ENCODE measurements around the gene SORBS1. TPM values are rescaled to one million over a fixed set of nuclear protein-coding genes. Genes with fewer than 3 reads are reported as not detected.

The SORBS1 gene
- total and polyA plus RNA-seq, 2 donors (not counting 1 experiment from before 2014, with no cell fraction given) = 0.21 to 1.5 TPM

DNA sequence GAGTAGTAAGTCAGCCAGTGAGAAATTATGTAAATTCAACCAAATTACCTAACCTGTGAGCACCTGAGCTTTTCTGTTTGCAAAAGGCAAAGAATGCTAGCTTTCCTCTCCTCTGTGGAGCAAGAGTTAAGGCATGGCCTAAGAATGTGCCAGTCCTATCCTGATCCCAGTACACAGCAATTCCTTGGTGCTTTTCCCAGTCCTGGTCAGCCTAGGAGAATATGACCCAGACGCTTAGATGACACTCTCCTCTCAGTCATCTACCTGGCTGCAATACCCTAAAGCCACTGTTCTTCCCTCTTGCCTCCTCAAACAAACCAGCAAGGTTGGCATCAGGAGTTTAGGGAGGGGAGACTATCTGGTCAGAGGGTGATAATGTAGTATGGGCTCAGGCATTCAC lies 274.5 kb downstream of the SORBS1 start:
- TF ChIP-seq EZH2 (IDR thresholded peaks at IDR 0.05; ENCODE audit: borderline replicate concordance, insufficient read depth, low read depth, low read length, poor library complexity, severe bottlenecking) = no peak
- TF ChIP-seq, protein P1, sequence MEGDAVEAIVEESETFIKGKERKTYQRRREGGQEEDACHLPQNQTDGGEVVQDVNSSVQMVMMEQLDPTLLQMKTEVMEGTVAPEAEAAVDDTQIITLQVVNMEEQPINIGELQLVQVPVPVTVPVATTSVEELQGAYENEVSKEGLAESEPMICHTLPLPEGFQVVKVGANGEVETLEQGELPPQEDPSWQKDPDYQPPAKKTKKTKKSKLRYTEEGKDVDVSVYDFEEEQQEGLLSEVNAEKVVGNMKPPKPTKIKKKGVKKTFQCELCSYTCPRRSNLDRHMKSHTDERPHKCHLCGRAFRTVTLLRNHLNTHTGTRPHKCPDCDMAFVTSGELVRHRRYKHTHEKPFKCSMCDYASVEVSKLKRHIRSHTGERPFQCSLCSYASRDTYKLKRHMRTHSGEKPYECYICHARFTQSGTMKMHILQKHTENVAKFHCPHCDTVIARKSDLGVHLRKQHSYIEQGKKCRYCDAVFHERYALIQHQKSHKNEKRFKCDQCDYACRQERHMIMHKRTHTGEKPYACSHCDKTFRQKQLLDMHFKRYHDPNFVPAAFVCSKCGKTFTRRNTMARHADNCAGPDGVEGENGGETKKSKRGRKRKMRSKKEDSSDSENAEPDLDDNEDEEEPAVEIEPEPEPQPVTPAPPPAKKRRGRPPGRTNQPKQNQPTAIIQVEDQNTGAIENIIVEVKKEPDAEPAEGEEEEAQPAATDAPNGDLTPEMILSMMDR (IDR thresholded peaks at IDR 0.05) = no peak
- H3K27ac ChIP-seq (ENCODE audit: low read length in 2 of 2) = no peak overlapping the region
- no peaks in the 10 kb centered on the region for H3K27me3 ChIP-seq (replicated peaks in 1 of 4; ENCODE audit: control extremely low read depth in 1 of 4, control insufficient read depth in 3 of 4, insufficient read depth in 4 of 4, low read length in 3 of 4)
- H3K9me3 ChIP-seq (ENCODE audit: control extremely low read depth in 1 of 3, control insufficient read depth in 2 of 3, insufficient read depth in 1 of 3, low read length in 2 of 3) = no peaks in the 10 kb centered on the region
- H3K27me3 Mint-ChIP-seq = no peaks in the 10 kb centered on the region
- H4K20me1 ChIP-seq (ENCODE audit: control insufficient read depth, insufficient read depth, low read length, poor library complexity, severe bottlenecking) = peaks cover 43% of the 10 kb centered on the region
- no peak overlapping the region for H3K4me3 Mint-ChIP-seq
- no peaks in the 10 kb centered on the region for H3K9me3 Mint-ChIP-seq (ENCODE audit: insufficient read depth)
- POLR2A ChIA-PET = no interaction called here
- peaks cover 79% of the 10 kb centered on the region for H3K4me1 Mint-ChIP-seq
- CTCF ChIA-PET = interaction anchor here (1.2 to 6.3 kb wide), 4 partner anchors 40 to 79 kb away, joined by 3 to 40 read pairs (median 20); no protein-coding TSS in a partner anchor
- H3K4me1 ChIP-seq (ENCODE audit: control insufficient read depth in 2 of 2, insufficient read depth in 2 of 2, low read length in 2 of 2) = peaks cover 59% of the 10 kb centered on the region in 2 donors
- WGBS (ENCODE audit: insufficient coverage) = 80% methylated on average over 1 of the region's 1 CpG
- no peak for ATAC-seq (ENCODE audit: low read depth)
- H3K27ac Mint-ChIP-seq = peak overlapping the region; percentile 5
- peaks cover 0 to 11% of the 10 kb centered on the region in 2 experiments for H3K36me3 ChIP-seq (replicated peaks in 1 of 2; ENCODE audit: control extremely low read depth in 1 of 2, control insufficient read depth in 1 of 2, extremely low read depth in 1 of 2, insufficient read depth in 2 of 2, low read length in 1 of 2)
- peaks cover 98% of the 10 kb centered on the region for H3K79me2 ChIP-seq (ENCODE audit: control insufficient read depth, insufficient read depth, low read length)
- intact Hi-C loops (cut with micrococcal nuclease) = no loop called here
- H2AFZ ChIP-seq (ENCODE audit: insufficient read depth, low read depth, low read length, poor library complexity, severe bottlenecking) = no peak overlapping the region
- H3K4me3 ChIP-seq (ENCODE audit: control extremely low read depth in 1 of 5, extremely low read depth in 1 of 5, insufficient read depth in 1 of 5, low read depth in 2 of 5, low read length in 4 of 5) = no peak overlapping the region
- H3K4me2 ChIP-seq (replicated peaks; ENCODE audit: low read depth, low read length, poor library complexity, severe bottlenecking) = no peak overlapping the region
- DNase-seq = no peak
- H3K9ac ChIP-seq (ENCODE audit: low read length) = no peak overlapping the region

DNA sequence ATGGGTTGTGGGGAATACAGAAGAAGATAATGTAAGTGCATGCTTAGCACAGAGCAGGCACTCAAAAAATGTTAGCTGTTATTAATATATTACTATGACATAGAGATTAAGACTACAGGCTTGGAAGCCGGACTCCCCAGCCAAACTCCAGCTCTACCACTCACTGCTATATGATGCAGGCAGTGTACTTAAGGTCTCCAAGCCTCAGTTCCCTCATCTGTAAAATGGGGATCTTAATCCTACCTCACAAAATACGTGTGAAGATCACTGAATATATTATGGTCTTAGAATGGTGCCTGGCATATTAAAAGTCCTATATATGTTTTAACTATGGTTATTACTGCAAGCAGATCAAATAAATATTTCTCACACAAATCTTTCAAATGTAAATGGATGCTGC lies 275.6 kb downstream of the SORBS1 start:
- CTCF ChIA-PET = interaction anchor here (1.4 to 6.3 kb wide), 4 partner anchors 11 to 80 kb away, joined by 3 to 40 read pairs (median 20); no protein-coding TSS in a partner anchor
- Mint-ChIP-seq H3K4me1 (peaks cover 82% of the 10 kb centered on the region), H3K4me3 (no peak overlapping the region), H3K27me3 (no peaks in the 10 kb centered on the region), H3K9me3 (ENCODE audit: insufficient read depth) (no peaks in the 10 kb centered on the region), H3K27ac (peak overlapping the region; percentile 23)
- no peak for ATAC-seq (ENCODE audit: low read depth)
- Histone ChIP-seq H4K20me1 (ENCODE audit: control insufficient read depth, insufficient read depth, low read length, poor library complexity, severe bottlenecking) (peaks cover 54% of the 10 kb centered on the region), H3K9me3 (ENCODE audit: control extremely low read depth in 1 of 3, control insufficient read depth in 2 of 3, insufficient read depth in 1 of 3, low read length in 2 of 3) (no peaks in the 10 kb centered on the region), H3K27ac (ENCODE audit: low read length in 2 of 2) (peak overlapping the region in 1 of 2 donors; percentile 40), H3K79me2 (ENCODE audit: control insufficient read depth, insufficient read depth, low read length) (peaks cover 100% of the 10 kb centered on the region), H3K4me2 (replicated peaks; ENCODE audit: low read depth, low read length, poor library complexity, severe bottlenecking) (peak overlapping the region; percentile 27), H2AFZ (ENCODE audit: insufficient read depth, low read depth, low read length, poor library complexity, severe bottlenecking) (no peak overlapping the region), H3K36me3 (replicated peaks in 1 of 2; ENCODE audit: control extremely low read depth in 1 of 2, control insufficient read depth in 1 of 2, extremely low read depth in 1 of 2, insufficient read depth in 2 of 2, low read length in 1 of 2) (peaks cover 0 to 11% of the 10 kb centered on the region in 2 experiments), H3K9ac (ENCODE audit: low read length) (no peak overlapping the region), H3K27me3 (replicated peaks in 1 of 4; ENCODE audit: control extremely low read depth in 1 of 4, control insufficient read depth in 3 of 4, insufficient read depth in 4 of 4, low read length in 3 of 4) (no peaks in the 10 kb centered on the region), H3K4me1 (ENCODE audit: control insufficient read depth in 2 of 2, insufficient read depth in 2 of 2, low read length in 2 of 2) (peaks cover 59 to 62% of the 10 kb centered on the region in 2 donors), H3K4me3 (ENCODE audit: control extremely low read depth in 1 of 5, extremely low read depth in 1 of 5, insufficient read depth in 1 of 5, low read depth in 2 of 5, low read length in 4 of 5) (no peak overlapping the region)
- intact Hi-C loops (cut with micrococcal nuclease) = no loop called here
- no peak for TF ChIP-seq EZH2 (IDR thresholded peaks at IDR 0.05; ENCODE audit: borderline replicate concordance, insufficient read depth, low read depth, low read length, poor library complexity, severe bottlenecking)
- TF ChIP-seq, protein P1 (IDR thresholded peaks at IDR 0.05) = no peak
- no CpG with 5 or more reads among the region's 2 CpGs for WGBS (ENCODE audit: insufficient coverage)
- no peak for DNase-seq
- POLR2A ChIA-PET = interaction anchor here (0.6 kb wide), 1 partner anchor 9 kb away, joined by 10 read pairs; no protein-coding TSS in a partner anchor
